ENCODE results near the gene TAMM41.
"Not testable (repeated sequence)": the region's sequence is repeated elsewhere in the genome, so short reads cannot be mapped to it uniquely, and the experiment has no call there.

TAMM41 gene

GRCh38 chr3:11815111-11815510, 31.6 kb downstream of the TAMM41 start:
- no peak for DNase-seq

- DNase-seq = no peak
Observed at GRCh38 chr3:11814663-11815062, 32.0 kb downstream of the TAMM41 start.

DNA sequence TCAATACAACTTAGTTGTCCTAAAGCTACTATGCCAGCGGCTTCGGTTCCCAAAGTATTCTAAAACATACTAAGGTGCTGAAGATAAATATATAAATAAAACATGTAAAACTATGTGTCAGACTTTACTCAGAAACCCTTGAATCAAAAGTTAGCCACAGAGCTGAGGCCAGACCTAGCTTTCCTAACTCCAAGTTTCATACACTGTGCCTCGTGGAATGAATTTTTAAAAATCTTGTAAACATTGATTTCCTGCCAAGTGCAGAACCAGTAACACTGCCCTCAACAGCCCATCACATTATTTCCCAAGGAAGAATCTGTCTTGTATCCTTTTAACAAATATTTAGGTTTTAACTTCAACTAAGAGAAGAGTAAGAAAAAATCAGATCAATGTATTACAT, 36.4 kb downstream of the TAMM41 start:
- no peak for DNase-seq

GRCh38 chr3:11808231-11808630, 38.5 kb downstream of the TAMM41 start:
- DNase-seq = no peak

- DNase-seq = no peak
Observed at GRCh38 chr3:11807686-11808085, 39.0 kb downstream of the TAMM41 start.

DNA sequence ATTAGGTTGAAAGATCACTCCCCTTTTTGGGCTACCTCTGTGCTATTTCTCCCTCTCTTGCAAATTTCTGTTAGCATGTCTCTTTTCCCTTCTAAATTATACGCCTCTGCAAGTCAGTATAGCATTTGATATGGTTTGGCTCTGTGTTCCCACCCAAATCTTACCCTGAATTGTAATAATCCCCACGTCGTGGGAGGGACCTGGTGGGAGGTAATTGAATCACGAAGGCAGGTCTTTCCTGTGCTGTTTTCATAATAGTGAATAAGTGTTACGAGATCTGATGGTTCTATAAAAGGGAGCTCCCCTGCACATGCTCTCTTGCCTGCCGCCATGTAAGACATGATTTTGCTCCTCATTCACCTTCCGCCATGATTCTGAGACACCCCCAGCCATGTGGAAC, 41.0 kb downstream of the TAMM41 start:
- DNase-seq = no peak

DNA sequence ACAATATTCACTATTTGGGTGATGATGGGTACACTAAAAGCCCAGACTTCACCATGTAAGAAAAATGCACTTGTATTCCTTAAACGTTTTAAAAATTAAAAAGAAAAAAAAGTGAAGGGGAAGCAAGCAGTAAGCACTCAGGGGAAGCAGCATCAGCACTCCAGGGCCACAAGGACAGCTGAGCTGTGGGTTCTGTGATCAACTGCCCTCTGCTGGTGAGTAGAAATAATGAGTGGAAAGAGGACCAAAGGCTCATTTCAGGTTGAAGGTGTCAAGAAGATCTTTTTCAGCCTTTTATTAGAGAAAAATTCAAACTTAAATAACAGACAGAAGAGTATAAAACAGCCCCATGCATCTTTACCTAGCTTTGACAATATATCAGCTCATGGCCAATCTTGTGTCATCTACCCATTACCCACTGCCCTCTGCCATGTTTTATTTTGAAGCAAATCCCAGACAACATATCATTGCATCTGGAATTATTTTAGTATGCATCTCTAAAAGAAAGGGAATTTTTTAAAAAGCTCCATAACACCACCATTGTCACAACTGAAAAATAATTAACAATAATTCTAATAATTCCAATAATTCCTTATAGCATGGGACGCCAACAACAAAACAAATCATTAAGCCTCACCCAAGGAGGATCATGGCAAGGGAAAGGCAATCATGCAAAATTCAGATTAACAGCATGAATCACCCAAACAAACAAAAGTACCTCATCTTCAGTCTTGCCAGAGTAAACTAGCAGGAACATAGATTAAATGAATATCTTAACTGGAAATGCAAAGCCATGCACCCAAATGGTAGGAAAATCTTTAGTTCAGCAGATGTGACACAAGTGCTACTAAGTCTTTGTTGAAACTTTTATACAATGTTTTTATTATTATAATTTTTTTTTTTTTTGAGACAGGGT, 42.5 kb downstream of the TAMM41 start:
- peak in 9 of 56 donors; percentile 2 to 54 (median 11) for DNase-seq

DNA sequence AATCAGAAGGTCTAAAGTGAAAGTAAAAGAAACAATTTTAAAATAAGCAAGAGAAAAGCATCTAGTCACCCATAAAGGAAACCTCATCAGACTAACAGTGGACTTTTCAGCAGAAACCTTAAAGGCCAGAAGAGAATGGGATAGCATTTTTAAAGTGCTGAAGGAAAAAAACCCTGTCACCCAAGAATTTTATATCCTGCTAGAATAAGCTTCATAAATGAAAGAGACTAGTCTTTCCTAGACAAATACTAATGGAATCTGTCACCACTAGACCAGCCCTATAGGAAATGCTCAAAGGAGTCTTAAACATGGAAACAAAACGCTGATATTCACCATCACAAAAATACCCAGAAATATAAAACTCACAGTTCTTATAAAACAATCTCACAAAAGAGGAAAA, 46.9 kb downstream of the TAMM41 start:
- no peak for DNase-seq

GRCh38 chr3:11794927-11795326, 51.8 kb downstream of the TAMM41 start:
- DNase-seq = no peak

DNA sequence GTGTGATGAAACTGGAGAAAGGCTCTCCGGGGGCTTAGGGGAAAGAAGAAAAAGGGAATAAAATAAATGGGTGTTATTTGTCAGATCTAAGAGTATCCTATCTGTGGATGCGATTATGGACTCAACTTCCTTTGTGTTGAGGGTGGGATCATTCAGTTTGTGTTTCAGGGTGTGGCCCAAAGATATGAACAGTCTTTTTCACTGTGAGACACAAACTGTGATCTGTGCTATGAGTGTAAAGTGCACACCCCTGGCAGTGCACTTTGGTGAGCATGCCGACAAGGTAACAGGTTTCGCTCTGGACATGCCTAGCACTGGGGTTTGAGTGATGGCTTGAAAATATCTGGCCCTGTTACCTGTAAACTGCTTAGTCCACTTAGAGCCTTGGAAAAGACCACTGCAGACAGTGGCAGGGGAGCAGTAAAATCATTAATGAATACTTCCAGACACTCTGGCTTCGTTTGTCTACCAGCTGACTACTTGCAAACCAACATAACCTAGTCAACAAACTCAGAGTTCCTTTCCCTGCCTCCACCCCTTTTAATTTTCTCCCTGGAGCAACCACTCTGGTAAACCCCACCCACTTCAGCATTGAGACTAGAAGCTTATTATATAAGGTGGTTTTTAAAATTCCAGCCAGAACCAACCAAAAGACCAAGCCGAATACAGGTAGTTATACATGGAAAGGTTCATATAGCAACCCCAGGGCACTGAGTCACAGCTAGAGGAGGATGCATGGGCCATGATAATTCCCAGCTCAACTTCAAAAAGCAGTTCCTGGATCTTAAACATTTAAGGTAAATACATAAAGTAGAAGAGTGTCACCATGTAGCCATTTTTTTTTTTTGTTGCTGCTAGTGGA, 55.1 kb downstream of the TAMM41 start:
- no peak for DNase-seq

DNA sequence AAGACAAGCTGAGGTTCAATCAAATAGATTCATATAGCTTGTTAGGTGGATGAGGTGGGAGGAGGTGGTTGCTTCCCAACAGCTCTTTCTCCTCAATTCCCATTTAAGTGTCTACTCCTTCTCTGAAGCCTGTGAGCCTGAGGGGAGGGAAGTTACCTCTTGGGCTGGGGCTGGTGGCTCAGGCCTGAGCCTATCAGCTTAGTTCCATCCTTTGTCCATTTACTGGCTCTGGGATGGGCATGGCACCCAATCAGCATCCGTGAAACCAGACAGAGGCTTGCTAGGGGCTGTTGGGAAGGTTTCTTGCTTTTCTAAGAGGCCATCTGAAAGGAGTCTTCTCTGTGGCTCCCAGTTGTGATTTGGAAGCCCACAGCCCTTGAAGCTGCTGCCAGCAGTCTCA, 57.3 kb downstream of the TAMM41 start:
- no peak for DNase-seq

- no peak for DNase-seq
Observed at GRCh38 chr3:11784971-11785377, 61.7 kb downstream of the TAMM41 start.

DNA sequence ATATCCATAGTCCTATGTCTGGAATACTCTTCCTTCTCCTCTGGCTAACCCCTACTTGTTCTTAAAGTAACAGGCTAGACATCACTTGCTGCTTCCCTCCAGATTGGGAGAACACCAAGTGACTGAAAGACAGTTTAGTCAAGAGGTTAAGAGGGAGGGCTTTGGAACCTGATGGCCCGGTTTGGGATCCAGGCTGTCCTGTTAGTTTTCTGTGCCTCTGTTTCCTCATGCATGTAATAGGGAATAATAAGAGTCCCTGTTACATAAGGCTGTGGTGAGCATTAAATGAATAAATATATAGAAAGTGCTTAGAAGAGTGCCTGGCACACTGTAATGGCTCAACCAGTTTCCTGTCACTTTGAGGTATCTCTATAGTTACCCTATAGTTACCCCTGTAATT, 66.3 kb downstream of the TAMM41 start:
- DNase-seq = no peak

- DNase-seq = no peak
Observed at GRCh38 chr3:11779626-11780025, 67.1 kb downstream of the TAMM41 start.

GRCh38 chr3:11778248-11778647, 68.4 kb downstream of the TAMM41 start:
- no peak for DNase-seq

DNA sequence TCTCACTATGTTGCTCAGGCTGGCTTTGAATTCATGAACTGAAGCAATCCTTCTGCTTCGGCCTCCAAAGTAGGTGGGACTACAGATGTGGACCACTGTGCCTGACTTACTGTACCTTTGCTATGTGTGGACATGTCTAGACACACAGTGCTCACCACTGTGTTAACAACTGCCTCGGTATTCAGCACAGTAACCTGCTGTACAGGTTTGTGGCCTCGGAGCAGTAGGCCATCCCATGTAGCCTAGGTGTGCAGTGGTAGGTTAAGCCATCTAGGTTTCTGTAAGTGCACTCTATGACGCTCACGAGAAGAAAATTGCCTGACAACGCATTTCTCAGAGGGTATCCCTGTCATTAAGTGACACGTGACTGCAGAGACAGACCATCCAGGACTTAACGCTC, 70.3 kb downstream of the TAMM41 start:
- no peak for DNase-seq

DNA sequence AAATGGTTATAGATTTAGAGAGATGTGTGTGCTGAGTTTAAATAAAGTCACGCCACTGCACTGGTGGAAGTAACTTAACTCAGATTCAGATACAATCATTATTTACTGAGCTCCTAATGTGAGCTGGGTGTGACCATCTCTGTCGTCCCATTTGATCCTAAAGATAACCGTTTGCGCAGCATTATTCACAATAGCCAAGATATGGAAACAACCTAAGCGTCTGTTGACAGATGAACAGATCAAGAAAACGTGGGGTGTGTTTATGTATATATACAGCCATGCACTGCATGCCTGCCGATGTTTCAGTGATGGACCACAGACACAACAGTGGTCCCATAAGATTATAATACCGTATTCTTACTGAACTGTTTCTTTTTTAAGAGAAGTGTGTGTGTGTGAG, 71.2 kb downstream of the TAMM41 start:
- DNase-seq = no peak

DNA sequence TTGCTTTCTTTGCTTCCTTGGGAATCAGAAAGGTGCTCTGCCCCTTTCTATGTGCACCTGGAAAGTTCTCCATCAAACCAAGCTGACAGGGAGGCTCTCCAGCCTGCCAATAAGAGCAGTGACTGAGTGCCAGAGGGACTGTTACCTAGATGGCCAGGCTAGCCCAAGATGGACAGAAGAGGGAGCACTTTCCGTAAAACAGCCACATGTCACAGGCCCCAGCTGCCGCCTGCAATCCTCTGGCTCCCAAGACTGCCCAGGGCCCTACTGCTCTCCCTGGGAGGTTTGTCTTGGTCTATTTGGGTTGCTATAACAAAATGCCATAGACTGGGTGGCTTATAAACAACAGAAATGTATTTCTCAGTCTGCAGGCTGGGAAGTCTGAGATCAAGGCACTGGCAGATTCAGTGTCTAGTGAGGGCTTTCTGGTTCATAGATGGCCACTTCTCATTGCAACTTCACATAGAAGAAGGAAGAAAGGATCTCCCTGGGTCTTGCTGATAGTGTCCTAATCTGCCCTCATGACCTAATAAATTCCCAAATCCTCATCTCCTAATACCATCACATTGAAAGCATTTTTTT, 72.3 kb downstream of the TAMM41 start:
- peak in 20 of 56 donors; percentile 1 to 31 (median 8) for DNase-seq

DNA sequence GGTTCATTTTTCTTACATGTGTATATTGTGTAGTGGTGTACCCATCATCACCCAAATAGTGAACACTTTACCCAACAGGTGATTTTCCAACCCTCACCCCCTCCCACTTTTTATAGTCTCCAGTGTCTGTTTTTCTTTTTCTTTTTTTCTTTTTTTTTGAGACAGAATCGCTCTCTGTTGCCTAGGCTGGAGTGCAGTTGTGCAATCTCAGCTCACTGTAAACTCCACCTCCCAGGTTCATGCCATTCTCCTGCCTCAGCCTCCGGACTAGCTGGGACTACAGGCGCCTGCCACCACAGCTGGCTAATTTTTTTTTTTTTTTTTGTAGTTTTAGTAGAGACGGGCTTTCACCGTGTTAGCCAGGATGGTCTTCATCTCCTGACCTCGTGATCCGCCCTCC, 74.8 kb downstream of the TAMM41 start:
- DNase-seq = not testable (repeated sequence)

GRCh38 chr3:11770477-11771391, 76.0 kb downstream of the TAMM41 start:
- peak in 39 of 56 donors; percentile 5 to 71 (median 41) for DNase-seq
